Lower leg skin (tissue), 4 donors: Measurements from ENCODE around the gene EME2. TPM values are rescaled to one million over a fixed set of nuclear protein-coding genes. Genes with fewer than 3 reads are reported as not detected.

Experiments
- DNase-seq, 2 donors: peaks; one replicate each; pipeline ENCODE4 v3.0.0-alpha.2; 2019; ENCODE audit warnings: low spot score in 2 of 2
- H3K4me3 ChIP-seq: fragments of 200-600 bp; sonication (generic); 2 replicates; pipeline ENCODE4 v1.5.1; 2017; ENCODE audit warnings: mild to moderate bottlenecking, low read depth; ENCODE audit not compliant: poor library complexity, severe bottlenecking
- POLR2A ChIP-seq, 2 donors: fragments of 450-650 bp; IDR thresholded peaks; one replicate each; pipeline ENCODE4 v1.6.1; 2016 to 2017; ENCODE audit warnings: antibody characterized with exemption in 2 of 2, mild to moderate bottlenecking in 1 of 2, moderate library complexity in 1 of 2
- WGBS, 2 donors: methylation state at CpG; one replicate each; pipeline ENCODE4 v1.1.5; 2018; 5-methylcytosine and 5-hydroxymethylcytosine counted together
- intact Hi-C: fragments of 100-400 bp; cut with DNase I; formaldehyde crosslinking; loops from one replicate; pipeline ENCODE4 v1.15.0; 2023; ENCODE audit warnings: low total_unique reads
- total RNA-seq, 4 donors: library from RNA; depleted of rRNA; stranded (reverse); fragments of >200 nt; gene quantifications; one replicate each; pipeline ENCODE4 v1.1.0, GENCODE V29; 2016
- TF ChIP-seq, protein P1 (sequence below), 3 donors: fragments of 450-650 bp; IDR thresholded peaks; one replicate each; pipeline ENCODE4 v1.5.1; 2016; ENCODE audit warnings: antibody characterized with exemption in 3 of 3, mild to moderate bottlenecking in 3 of 3, moderate library complexity in 2 of 3

The EME2 gene
- total RNA-seq, 4 donors from 2014 or later: 7.6 to 22.3 (median 13.0) TPM

DNA sequence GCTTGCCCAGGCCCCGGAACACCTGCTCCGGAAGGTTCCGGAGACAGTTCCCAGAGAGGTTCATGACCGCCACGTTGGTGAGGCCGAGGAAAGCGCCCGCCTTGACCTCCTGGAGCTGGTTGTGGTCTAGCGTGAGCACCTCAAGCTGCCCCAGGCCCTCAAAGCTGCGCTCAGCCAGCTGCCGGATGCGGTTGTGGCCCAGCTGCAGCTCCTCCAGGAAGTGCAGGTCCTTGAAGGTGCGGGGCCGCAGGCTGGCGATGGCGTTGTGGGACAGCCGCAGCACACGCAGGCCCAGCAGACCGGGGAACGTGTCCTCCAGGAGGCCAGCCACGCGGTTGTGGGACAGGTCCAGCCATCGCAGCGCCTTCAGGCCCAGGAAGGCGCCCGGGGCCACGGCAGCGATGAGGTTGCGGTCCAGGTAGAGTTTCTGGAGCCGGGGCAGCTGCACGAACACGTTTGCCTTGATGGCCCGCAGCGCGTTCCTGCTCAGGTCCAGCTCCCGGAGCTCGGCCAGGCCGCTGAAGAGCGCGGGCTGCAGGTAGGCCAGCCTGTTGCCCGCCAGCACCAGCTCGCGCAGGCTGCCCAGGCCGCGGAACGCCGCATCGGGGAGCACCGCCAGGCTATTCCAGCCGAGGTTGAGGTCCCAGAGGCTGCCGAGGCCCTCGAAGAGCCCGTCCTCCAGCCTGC, 18.8 kb downstream of the EME2 start:
- intact Hi-C loops: no loop called here
- H3K4me3 ChIP-seq: no peak overlapping the region
- no peak for DNase-seq
- TF ChIP-seq POLR2A (IDR thresholded peaks at IDR 0.05): no peak
- TF ChIP-seq, protein P1, sequence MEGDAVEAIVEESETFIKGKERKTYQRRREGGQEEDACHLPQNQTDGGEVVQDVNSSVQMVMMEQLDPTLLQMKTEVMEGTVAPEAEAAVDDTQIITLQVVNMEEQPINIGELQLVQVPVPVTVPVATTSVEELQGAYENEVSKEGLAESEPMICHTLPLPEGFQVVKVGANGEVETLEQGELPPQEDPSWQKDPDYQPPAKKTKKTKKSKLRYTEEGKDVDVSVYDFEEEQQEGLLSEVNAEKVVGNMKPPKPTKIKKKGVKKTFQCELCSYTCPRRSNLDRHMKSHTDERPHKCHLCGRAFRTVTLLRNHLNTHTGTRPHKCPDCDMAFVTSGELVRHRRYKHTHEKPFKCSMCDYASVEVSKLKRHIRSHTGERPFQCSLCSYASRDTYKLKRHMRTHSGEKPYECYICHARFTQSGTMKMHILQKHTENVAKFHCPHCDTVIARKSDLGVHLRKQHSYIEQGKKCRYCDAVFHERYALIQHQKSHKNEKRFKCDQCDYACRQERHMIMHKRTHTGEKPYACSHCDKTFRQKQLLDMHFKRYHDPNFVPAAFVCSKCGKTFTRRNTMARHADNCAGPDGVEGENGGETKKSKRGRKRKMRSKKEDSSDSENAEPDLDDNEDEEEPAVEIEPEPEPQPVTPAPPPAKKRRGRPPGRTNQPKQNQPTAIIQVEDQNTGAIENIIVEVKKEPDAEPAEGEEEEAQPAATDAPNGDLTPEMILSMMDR (IDR thresholded peaks at IDR 0.05): no peak
- 95 to 96% methylated on average over 36 to 47 of the region's 53 CpGs for WGBS, 2 donors

DNA sequence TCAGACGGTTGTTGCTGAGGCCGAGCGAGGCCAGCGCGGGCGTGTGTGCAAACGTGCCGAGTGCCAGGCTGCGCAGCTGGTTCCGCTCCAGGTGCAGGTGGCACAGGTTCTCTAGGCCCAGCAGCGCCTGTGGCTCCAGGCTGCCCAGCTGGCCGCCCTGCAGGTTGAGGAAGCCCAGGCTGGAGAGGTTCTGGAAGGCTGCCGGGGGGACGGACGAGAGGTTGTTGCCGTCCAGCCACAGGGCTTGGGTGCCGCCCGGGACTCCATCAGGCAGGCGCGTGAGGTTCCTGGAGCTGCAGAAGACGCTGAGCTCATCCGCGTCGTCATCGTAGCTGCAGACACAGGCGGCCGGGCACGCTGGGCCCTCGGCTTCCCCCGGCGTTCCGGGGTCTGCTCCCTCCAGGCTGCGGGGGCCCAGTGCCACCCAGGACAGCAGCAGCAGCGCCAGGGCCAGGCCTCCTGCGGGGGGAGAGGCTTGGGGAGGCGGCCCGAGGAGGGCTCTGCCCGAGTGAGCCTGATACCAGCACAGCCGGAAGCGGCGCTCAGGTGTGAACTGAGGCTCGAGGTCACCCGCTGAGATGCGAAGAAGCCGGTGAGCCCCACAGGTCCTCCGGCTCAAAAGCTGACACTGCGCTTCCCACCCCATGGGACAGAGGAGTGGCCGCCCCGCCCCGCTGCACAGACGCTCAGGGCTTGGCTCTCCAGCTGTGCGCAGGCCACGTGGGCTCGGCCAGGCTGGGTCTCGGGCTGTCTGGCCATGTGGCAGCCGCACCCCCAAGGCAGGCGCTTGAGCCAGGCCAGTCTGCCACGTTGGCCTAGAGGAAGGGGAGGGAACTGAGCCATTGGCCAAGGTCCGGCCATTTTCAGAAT, 19.6 kb downstream of the EME2 start:
- H3K4me3 ChIP-seq: no peak overlapping the region
- intact Hi-C loops: no loop called here
- no peak for TF ChIP-seq POLR2A (IDR thresholded peaks at IDR 0.05)
- TF ChIP-seq, protein P1 (IDR thresholded peaks at IDR 0.05): no peak

DNA sequence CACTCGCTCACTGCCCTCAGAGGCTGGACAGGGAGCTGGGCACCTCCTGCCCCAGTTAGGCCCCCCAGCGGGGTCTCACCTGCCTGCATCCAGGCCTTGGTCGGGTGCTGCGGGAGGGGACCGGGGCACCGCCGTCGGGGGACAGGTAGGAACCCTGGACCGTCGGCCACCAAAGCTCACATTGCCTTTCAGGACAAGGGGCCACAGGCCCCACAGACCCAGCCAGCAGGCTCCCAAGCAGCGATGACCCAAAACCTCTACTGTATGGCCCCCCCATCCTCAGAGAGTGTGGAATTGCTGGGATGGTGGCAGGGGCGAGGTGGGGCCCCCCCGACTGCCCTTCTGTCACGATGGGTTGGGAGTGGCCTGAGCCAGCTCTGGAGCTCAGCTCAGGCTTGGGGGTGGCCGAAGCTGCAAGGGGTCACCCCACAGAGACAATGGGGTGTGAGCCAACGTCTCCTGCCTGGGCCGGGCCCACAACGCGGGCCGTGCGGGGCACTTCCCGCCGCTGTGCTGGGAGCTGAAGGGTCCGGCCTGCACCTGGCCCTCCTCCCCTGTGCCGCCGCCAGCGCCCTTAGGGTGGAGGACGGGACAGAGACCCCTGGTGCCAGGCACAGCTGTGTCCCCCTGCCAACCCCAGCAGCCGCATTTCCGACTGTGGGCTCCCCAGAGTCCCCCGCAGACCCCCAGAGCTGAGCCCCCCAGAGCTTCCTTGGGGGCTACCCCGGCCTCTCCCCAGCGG, 20.4 kb downstream of the EME2 start:
- intact Hi-C loops: no loop called here
- no peak for DNase-seq
- TF ChIP-seq, protein P1 (IDR thresholded peaks at IDR 0.05): no peak
- no peak for TF ChIP-seq POLR2A (IDR thresholded peaks at IDR 0.05)
- WGBS, 2 donors: 87 to 88% methylated on average over 18 to 33 of the region's 33 CpGs
- no peak overlapping the region for H3K4me3 ChIP-seq

More for the DNA sequence above, 19.6 kb downstream of the EME2 start:
- 89 to 91% methylated on average over 13 to 44 of the region's 59 CpGs for WGBS, 2 donors
- no peak for DNase-seq

DNA sequence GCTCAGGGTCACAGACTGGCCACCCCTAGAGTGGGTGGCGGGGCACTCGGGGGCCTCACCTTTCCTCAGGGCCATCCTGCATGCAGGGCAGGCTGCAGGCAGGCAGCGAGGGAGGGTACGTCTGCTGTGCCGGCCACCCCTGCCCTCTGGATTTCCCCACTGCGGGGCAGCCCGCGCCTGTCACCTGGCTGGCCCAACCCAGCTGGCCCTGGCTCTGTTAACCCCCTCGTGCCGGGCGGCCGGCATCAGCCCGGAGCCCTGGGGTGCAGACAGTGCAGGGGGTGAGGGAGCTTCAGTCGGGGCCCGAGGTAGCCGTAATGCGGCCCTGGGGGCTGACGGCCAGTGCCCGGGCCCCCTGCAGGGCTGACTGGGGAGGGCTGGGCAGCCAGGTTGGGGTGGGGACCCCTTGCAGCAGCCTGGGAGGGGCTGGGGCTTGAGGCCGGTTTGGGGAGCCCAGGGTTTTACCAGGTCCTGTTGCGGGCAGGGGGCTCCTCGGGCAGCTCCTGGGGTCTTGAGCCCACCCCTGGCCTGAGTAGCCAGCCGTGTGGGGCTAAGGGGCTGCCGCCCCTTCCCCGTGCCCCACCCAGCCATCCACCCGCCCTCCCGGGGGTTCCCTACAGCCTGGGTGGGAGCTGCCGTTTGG, 21.1 kb downstream of the EME2 start, which contains the start of gene IGFALS:
TSS of gene IGFALS (minus strand) at position 128 of the 643 bp plus-strand sequence. CDS start at position 75, 53 bp downstream.
- intact Hi-C loops: no loop called here
- DNase-seq: no peak
- no peak within 1 kb of the TSS for H3K4me3 ChIP-seq
- WGBS, 2 donors: 57 to 76% methylated on average over 4 to 24 of the region's 28 CpGs
- TF ChIP-seq, protein P1 (IDR thresholded peaks at IDR 0.05): no peak
- no peak for TF ChIP-seq POLR2A (IDR thresholded peaks at IDR 0.05)

DNA sequence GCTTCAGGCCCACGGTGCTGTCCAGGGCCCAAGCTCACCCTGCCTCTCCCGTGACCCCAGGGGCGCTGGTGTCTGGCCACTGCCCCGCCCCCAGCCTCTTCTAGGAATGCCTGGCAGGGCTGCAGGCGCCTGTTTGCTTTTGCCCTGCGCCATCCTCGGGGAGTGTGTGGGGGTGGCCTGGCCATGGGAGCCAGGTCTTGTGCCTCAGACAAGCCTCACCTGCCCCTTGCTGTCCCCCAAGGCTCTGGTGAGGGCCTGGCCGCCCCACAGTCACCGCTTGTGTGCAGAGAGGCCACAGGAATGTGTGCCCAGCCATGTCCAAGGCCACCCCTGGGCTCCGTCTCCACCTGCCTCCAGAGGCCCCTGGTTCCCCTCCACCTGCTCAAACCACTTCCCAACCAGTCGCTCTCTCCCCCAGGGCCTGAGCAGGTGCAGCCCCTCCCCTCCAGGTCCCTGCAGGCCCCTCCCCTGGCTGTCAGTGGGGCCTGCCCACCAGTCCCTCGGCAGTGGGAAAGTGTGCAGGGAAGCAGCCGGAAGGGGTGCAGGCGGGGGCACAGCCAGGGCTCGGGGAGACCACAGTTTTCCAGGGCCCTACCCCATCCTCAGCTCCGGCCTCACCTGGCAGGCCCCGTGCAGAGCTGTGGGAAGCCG, 21.7 kb downstream of the EME2 start:
- 56 to 57% methylated on average over 18 of the region's 18 CpGs for WGBS, 2 donors
- DNase-seq: no peak
- intact Hi-C loops: no loop called here
- H3K4me3 ChIP-seq: no peak overlapping the region
- TF ChIP-seq, protein P1 (IDR thresholded peaks at IDR 0.05): peak in 1 of 3 donors; percentile 10
- TF ChIP-seq POLR2A (IDR thresholded peaks at IDR 0.05): no peak
